Measurements from ENCODE around the gene ADAMTS2.

DNA sequence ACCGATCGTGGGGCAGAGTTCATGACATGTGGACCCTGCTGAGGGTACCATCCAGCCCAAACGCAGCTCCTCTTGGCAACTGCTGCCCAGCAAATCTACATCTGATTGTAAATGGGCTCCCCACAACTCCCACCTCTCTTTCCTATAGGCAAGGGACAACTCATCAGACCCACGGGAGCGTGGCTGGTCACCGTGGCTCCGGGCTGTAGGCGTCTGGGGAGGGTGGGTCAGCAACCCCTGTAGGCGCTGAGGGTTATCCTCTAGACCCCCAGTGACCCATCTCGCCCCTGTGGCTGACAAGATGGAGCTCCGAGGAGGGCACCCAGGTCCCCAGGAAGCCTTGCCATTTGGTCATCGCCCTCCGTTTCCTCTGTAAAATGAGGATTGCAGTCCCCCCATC is 162.7 kb downstream of the ADAMTS2 start:
- TF ChIP-seq, protein P1, sequence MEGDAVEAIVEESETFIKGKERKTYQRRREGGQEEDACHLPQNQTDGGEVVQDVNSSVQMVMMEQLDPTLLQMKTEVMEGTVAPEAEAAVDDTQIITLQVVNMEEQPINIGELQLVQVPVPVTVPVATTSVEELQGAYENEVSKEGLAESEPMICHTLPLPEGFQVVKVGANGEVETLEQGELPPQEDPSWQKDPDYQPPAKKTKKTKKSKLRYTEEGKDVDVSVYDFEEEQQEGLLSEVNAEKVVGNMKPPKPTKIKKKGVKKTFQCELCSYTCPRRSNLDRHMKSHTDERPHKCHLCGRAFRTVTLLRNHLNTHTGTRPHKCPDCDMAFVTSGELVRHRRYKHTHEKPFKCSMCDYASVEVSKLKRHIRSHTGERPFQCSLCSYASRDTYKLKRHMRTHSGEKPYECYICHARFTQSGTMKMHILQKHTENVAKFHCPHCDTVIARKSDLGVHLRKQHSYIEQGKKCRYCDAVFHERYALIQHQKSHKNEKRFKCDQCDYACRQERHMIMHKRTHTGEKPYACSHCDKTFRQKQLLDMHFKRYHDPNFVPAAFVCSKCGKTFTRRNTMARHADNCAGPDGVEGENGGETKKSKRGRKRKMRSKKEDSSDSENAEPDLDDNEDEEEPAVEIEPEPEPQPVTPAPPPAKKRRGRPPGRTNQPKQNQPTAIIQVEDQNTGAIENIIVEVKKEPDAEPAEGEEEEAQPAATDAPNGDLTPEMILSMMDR (IDR thresholded peaks at IDR 0.05 in 8 of 11, conservative IDR thresholded peaks at IDR 0.05 in 3 of 11) = no peak
- TF ChIP-seq POLR2A (IDR thresholded peaks at IDR 0.05) = no peak
